HCT116 (cell line): ENCODE results near the gene MANBA. TPM values are rescaled to one million over a fixed set of nuclear protein-coding genes. Genes with fewer than 3 reads are reported as not detected.

Experiments used
- ATAC-seq: fragments of 200-7000 bp; cut with Tn5 transposase; 2 replicates; pipeline ENCODE4 v1.9.1; 2020; ENCODE audit warnings: mild to moderate bottlenecking, moderate library complexity
- BruUV-seq: library from RNA; stranded (reverse); fragments of 400-500 nt; replicated peaks from 2 replicates; lab custom pipeline; 2021; lab: Mats Ljungman, UMichigan
- CTCF ChIA-PET: fragments of 300-600 bp; sonication (Branson Sonifier 250); formaldehyde crosslinking; loops from one replicate; lab custom pipeline; 2021; ENCODE audit warnings: antibody characterized with exemption; lab: Charles Lee
- POLR2A ChIA-PET: fragments of 300-600, 350-600 bp; sonication (Branson Sonifier 250); formaldehyde crosslinking; loops from one replicate; lab custom pipeline; 2021; ENCODE audit warnings: antibody characterized with exemption; lab: Charles Lee
- RAD21 ChIA-PET, 2 experiments: fragments of 300-600 bp; sonication (Branson Sonifier 250); formaldehyde crosslinking; loops; one replicate each; lab custom pipeline; 2023; ENCODE audit warnings: low total read pairs in 2 of 2; ENCODE audit not compliant: uncharacterized antibody in 2 of 2, unreplicated experiment in 2 of 2, low non-redundant PET in 1 of 2; lab: Charles Lee
- DNase-seq: peaks from one replicate; pipeline ENCODE4 v3.0.0-alpha.2; 2010; ENCODE audit warnings: low read depth, low spot score
- H2AFZ ChIP-seq: fragments of 200-600 bp; shearing (Covaris generic), sonication (generic); 2 replicates; pipeline ENCODE4 v1.6.1; 2017; ENCODE audit warnings: low read depth, mixed run types, mixed read lengths, antibody characterized with exemption, low read length; ENCODE audit not compliant: poor library complexity, severe bottlenecking
- H3K27ac ChIP-seq: 2 replicates; pipeline ENCODE4 v1.5.1; 2012; ENCODE audit warnings: low read depth, low read length
- H3K27me3 ChIP-seq: fragments of 200-600 bp; sonication (generic); 2 replicates; pipeline ENCODE4 v1.6.1; 2016; ENCODE audit warnings: mixed run types, low read length, mixed read lengths; ENCODE audit not compliant: insufficient read depth
- H3K36me3 ChIP-seq, 2 experiments: fragments of 200-500 bp in 1 of 2; fragments of 200-600 bp in 1 of 2; sonication (Bioruptor generic) in 1 of 2; sonication (generic) in 1 of 2; 2 replicates each; pipeline versions ENCODE4 v1.5.1 to v1.6.1; 2014 to 2016; ENCODE audit warnings: low read length in 2 of 2, inconsistent platforms in 1 of 2, mixed read lengths in 1 of 2, mixed run types in 1 of 2; ENCODE audit not compliant: insufficient read depth in 2 of 2, control insufficient read depth in 1 of 2
- H3K4me1 ChIP-seq, 2 experiments: fragments of 200-600 bp in 1 of 2; sonication (generic) in 1 of 2; 2 replicates each; pipeline versions ENCODE4 v1.5.1 to v1.6.1; 2012 to 2017; ENCODE audit warnings: low read length in 2 of 2, inconsistent platforms in 1 of 2, mild to moderate bottlenecking in 1 of 2, mixed read lengths in 1 of 2, mixed run types in 1 of 2, moderate library complexity in 1 of 2; ENCODE audit not compliant: insufficient read depth in 2 of 2, control insufficient read depth in 1 of 2
- H3K4me2 ChIP-seq: fragments of 200-600 bp; sonication (generic); 2 replicates; pipeline ENCODE4 v1.6.1; 2017; ENCODE audit warnings: mixed run types, low read length, mixed read lengths
- H3K4me3 ChIP-seq, 2 experiments: fragments of 200-600 bp in 1 of 2; sonication (generic) in 1 of 2; replicated peaks in 1 of 2; 2 replicates each; pipeline ENCODE4 v1.5.1; 2011 to 2016; ENCODE audit warnings: low read length in 2 of 2, control low read depth in 1 of 2, low read depth in 1 of 2, mild to moderate bottlenecking in 1 of 2, mixed read lengths in 1 of 2, mixed run types in 1 of 2
- H3K79me2 ChIP-seq: fragments of 200-600 bp; sonication (generic); 2 replicates; pipeline ENCODE4 v1.6.1; 2017; ENCODE audit warnings: mild to moderate bottlenecking, mixed run types, low read length, moderate library complexity, mixed read lengths; ENCODE audit not compliant: insufficient read depth
- H3K9ac ChIP-seq: fragments of 200-600 bp; sonication (generic); 2 replicates; pipeline ENCODE4 v1.6.1; 2016; ENCODE audit warnings: low read length, mixed read lengths
- H3K9me2 ChIP-seq: fragments of 200-600 bp; sonication (generic), shearing (Covaris generic); 2 replicates; pipeline ENCODE4 v1.6.1; 2017; ENCODE audit warnings: mixed run types, mild to moderate bottlenecking, moderate library complexity; ENCODE audit not compliant: insufficient read depth
- H3K9me3 ChIP-seq, 2 experiments: fragments of 200-500 bp in 1 of 2; fragments of 200-600 bp in 1 of 2; sonication (Bioruptor generic) in 1 of 2; sonication (generic) in 1 of 2; 2 replicates each; pipeline ENCODE4 v1.6.1; 2014 to 2017; ENCODE audit warnings: low read length in 2 of 2, mixed read lengths in 2 of 2, inconsistent platforms in 1 of 2, low read depth in 1 of 2, mild to moderate bottlenecking in 1 of 2, mixed run types in 1 of 2, moderate library complexity in 1 of 2; ENCODE audit not compliant: control insufficient read depth in 1 of 2, insufficient read depth in 1 of 2
- H4K20me1 ChIP-seq: fragments of 200-600 bp; sonication (generic), shearing (Covaris generic); 2 replicates; pipeline ENCODE4 v1.6.1; 2017; ENCODE audit warnings: mixed run types, mild to moderate bottlenecking, moderate library complexity; ENCODE audit not compliant: insufficient read depth
- ELF1 ChIP-seq: IDR thresholded peaks from 2 replicates; pipeline ENCODE4 v1.6.1; 2012; ENCODE audit warnings: low read depth, borderline replicate concordance
- EZH2 ChIP-seq: fragments of 200-600 bp; sonication (generic); IDR thresholded peaks from 2 replicates; pipeline ENCODE4 v1.6.1; 2017; ENCODE audit warnings: antibody characterized with exemption, mixed run types
- EZH2phosphoT487 ChIP-seq: fragments of 200-600 bp; IDR thresholded peaks from 2 replicates; pipeline ENCODE4 v1.6.1; 2018; ENCODE audit warnings: antibody characterized with exemption, borderline replicate concordance
- FOSL1 ChIP-seq: IDR thresholded peaks from 2 replicates; pipeline ENCODE4 v1.6.1; 2012; ENCODE audit warnings: low read depth
- POLR2A ChIP-seq: IDR thresholded peaks from 2 replicates; pipeline ENCODE4 v1.7.0; 2011; ENCODE audit warnings: borderline replicate concordance; ENCODE audit not compliant: insufficient read depth, insufficient read length; ENCODE audit errors: extremely low read depth
- POLR2AphosphoS5 ChIP-seq: IDR thresholded peaks from 2 replicates; pipeline ENCODE4 v1.6.1; 2011; ENCODE audit warnings: mild to moderate bottlenecking, low read depth, low read length, moderate library complexity
- SIN3A ChIP-seq: IDR thresholded peaks from 2 replicates; pipeline ENCODE4 v1.6.1; 2012; ENCODE audit warnings: low read depth
- SP1 ChIP-seq: IDR thresholded peaks from 2 replicates; pipeline ENCODE4 v1.6.1; 2012; ENCODE audit warnings: low read depth
- SRF ChIP-seq: IDR thresholded peaks from 2 replicates; pipeline ENCODE4 v1.6.1; 2012; ENCODE audit warnings: low read depth
- TCF7L2 ChIP-seq: IDR thresholded peaks from 2 replicates; pipeline ENCODE4 v1.7.0; 2011; ENCODE audit warnings: borderline replicate concordance, inconsistent platforms; ENCODE audit not compliant: insufficient read depth, insufficient read length; ENCODE audit errors: extremely low read depth
- YY1 ChIP-seq: IDR thresholded peaks from 2 replicates; pipeline ENCODE4 v1.6.1; 2011; ENCODE audit warnings: low read length, low read depth, moderate library complexity, mild to moderate bottlenecking; ENCODE audit not compliant: insufficient replicate concordance; ENCODE audit errors: extremely low read depth
- ZFX ChIP-seq: fragments of 450-650 bp; IDR thresholded peaks from 2 replicates; pipeline ENCODE4 v1.6.1; 2017
- ZNF274 ChIP-seq: fragments of 200-500 bp; sonication (Bioruptor generic); IDR thresholded peaks from 2 replicates; pipeline ENCODE4 v1.6.1; 2014; ENCODE audit warnings: mild to moderate bottlenecking, low read depth, low read length, inconsistent platforms
- intact Hi-C: fragments of 100-400 bp; cut with micrococcal nuclease; formaldehyde crosslinking; loops from 2 replicates; pipeline ENCODE4 v1.10.0; 2022
- total RNA-seq: library from RNA; stranded (reverse); gene quantifications from one replicate; pipeline ENCODE4 v1.2.1, GENCODE V29; 2021; ENCODE audit not compliant: unreplicated experiment
- TF ChIP-seq, protein P1 (sequence below): IDR thresholded peaks from 2 replicates; pipeline ENCODE4 v1.6.1; 2012; ENCODE audit warnings: low read depth
- TF ChIP-seq, protein P2 (sequence below): IDR thresholded peaks from 2 replicates; pipeline ENCODE4 v1.6.1; 2012
- TF ChIP-seq, protein P3 (sequence below): IDR thresholded peaks from 2 replicates; pipeline ENCODE4 v1.6.1; 2012
- TF ChIP-seq, protein P4 (sequence below), 3 experiments: fragments of 200-600 bp in 1 of 3; sonication (generic) in 1 of 3; IDR thresholded peaks in 2 of 3; conservative IDR thresholded peaks in 1 of 3; 2 replicates each; pipeline ENCODE4 v1.5.1; 2012 to 2017; ENCODE audit warnings: low read depth in 2 of 3, low read length in 2 of 3, antibody characterized with exemption in 1 of 3, borderline replicate concordance in 1 of 3, control low read depth in 1 of 3, mild to moderate bottlenecking in 1 of 3, mixed read lengths in 1 of 3, mixed run types in 1 of 3, moderate library complexity in 1 of 3; ENCODE audit not compliant: insufficient read depth in 1 of 3

Gene MANBA
- total RNA-seq, 1 experiment from 2014 or later = 21.3 TPM

DNA sequence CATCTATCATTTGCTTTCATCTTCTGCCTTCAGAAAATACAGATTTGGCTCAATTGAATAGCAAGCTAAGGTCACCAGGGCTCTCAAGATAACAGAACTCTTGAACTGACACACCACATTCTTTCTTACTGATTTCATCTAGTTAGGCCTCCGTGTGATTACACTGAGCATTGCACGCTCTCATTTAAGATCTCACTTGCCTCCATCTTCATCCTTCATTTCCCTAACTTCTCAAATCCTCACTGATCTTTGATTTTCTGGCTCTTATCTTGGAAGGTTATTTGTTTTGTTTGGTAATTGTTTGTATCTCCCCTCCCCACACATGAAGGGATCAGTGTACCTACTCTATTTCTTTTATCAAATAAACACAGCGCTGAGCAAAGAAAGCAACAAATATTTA lies 47.7 kb downstream of the MANBA start:
- BruUV-seq = no TSS peak
- RAD21 ChIA-PET = no interaction called here
- CTCF ChIA-PET = no interaction called here
- H3K27ac ChIP-seq = no peak overlapping the region
- H3K36me3 ChIP-seq = no peaks in the 10 kb centered on the region
- no peak overlapping the region for H3K4me2 ChIP-seq
- no peak for DNase-seq
- no peak overlapping the region for H3K4me3 ChIP-seq
- no peaks in the 10 kb centered on the region for H3K9me3 ChIP-seq
- H3K79me2 ChIP-seq = no peaks in the 10 kb centered on the region
- H3K9ac ChIP-seq = no peak overlapping the region
- POLR2A ChIA-PET = no interaction called here
- peaks cover 3 to 11% of the 10 kb centered on the region in 2 experiments; a peak in 1 of 4 replicates for H3K4me1 ChIP-seq
- no peak overlapping the region for H2AFZ ChIP-seq
- no peaks in the 10 kb centered on the region for H3K9me2 ChIP-seq
- ATAC-seq = no peak
- TF ChIP-seq SP1 (no peak), POLR2A (no peak), YY1 (no peak), ZFX (no peak), EZH2phosphoT487 (no peak), POLR2AphosphoS5 (no peak), SIN3A (no peak), EZH2 (no peak), FOSL1 (no peak), ZNF274 (no peak), TCF7L2 (no peak), ELF1 (no peak), SRF (no peak)
- TF ChIP-seq, protein P1, sequence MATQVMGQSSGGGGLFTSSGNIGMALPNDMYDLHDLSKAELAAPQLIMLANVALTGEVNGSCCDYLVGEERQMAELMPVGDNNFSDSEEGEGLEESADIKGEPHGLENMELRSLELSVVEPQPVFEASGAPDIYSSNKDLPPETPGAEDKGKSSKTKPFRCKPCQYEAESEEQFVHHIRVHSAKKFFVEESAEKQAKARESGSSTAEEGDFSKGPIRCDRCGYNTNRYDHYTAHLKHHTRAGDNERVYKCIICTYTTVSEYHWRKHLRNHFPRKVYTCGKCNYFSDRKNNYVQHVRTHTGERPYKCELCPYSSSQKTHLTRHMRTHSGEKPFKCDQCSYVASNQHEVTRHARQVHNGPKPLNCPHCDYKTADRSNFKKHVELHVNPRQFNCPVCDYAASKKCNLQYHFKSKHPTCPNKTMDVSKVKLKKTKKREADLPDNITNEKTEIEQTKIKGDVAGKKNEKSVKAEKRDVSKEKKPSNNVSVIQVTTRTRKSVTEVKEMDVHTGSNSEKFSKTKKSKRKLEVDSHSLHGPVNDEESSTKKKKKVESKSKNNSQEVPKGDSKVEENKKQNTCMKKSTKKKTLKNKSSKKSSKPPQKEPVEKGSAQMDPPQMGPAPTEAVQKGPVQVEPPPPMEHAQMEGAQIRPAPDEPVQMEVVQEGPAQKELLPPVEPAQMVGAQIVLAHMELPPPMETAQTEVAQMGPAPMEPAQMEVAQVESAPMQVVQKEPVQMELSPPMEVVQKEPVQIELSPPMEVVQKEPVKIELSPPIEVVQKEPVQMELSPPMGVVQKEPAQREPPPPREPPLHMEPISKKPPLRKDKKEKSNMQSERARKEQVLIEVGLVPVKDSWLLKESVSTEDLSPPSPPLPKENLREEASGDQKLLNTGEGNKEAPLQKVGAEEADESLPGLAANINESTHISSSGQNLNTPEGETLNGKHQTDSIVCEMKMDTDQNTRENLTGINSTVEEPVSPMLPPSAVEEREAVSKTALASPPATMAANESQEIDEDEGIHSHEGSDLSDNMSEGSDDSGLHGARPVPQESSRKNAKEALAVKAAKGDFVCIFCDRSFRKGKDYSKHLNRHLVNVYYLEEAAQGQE = no peak
- TF ChIP-seq, protein P2, sequence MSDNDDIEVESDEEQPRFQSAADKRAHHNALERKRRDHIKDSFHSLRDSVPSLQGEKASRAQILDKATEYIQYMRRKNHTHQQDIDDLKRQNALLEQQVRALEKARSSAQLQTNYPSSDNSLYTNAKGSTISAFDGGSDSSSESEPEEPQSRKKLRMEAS = no peak
- TF ChIP-seq, protein P3, sequence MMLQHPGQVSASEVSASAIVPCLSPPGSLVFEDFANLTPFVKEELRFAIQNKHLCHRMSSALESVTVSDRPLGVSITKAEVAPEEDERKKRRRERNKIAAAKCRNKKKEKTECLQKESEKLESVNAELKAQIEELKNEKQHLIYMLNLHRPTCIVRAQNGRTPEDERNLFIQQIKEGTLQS = no peak
- TF ChIP-seq, protein P4, sequence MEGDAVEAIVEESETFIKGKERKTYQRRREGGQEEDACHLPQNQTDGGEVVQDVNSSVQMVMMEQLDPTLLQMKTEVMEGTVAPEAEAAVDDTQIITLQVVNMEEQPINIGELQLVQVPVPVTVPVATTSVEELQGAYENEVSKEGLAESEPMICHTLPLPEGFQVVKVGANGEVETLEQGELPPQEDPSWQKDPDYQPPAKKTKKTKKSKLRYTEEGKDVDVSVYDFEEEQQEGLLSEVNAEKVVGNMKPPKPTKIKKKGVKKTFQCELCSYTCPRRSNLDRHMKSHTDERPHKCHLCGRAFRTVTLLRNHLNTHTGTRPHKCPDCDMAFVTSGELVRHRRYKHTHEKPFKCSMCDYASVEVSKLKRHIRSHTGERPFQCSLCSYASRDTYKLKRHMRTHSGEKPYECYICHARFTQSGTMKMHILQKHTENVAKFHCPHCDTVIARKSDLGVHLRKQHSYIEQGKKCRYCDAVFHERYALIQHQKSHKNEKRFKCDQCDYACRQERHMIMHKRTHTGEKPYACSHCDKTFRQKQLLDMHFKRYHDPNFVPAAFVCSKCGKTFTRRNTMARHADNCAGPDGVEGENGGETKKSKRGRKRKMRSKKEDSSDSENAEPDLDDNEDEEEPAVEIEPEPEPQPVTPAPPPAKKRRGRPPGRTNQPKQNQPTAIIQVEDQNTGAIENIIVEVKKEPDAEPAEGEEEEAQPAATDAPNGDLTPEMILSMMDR (IDR thresholded peaks at IDR 0.05 in 2 of 3, conservative IDR thresholded peaks at IDR 0.05 in 1 of 3; ENCODE audit: borderline replicate concordance in 1 of 3, insufficient read depth in 1 of 3, low read depth in 2 of 3, low read length in 2 of 3) = no peak
- H3K27me3 ChIP-seq = no peaks in the 10 kb centered on the region
- no peaks in the 10 kb centered on the region for H4K20me1 ChIP-seq
- intact Hi-C loops = no loop called here
